Stimulated activated CD4-positive, alpha-beta T cell treated with anti-CD3 and anti-CD28 coated beads, TNF-alpha, amount 100 ng/mL, for 4 hours (primary cell): ENCODE results near the gene PNMA1.
A peak's percentile ranks its signal among the peaks of the same experiment; 100 is the strongest.
"Not testable (repeated sequence)": the region's sequence is repeated elsewhere in the genome, so short reads cannot be mapped to it uniquely, and the experiment has no call there.

Experiments
- DNase-seq, 3 experiments: peaks; one replicate each; pipeline ENCODE4 v3.0.0-alpha.2; 2020; ENCODE audit warnings: low read depth in 3 of 3

PNMA1 gene

DNA sequence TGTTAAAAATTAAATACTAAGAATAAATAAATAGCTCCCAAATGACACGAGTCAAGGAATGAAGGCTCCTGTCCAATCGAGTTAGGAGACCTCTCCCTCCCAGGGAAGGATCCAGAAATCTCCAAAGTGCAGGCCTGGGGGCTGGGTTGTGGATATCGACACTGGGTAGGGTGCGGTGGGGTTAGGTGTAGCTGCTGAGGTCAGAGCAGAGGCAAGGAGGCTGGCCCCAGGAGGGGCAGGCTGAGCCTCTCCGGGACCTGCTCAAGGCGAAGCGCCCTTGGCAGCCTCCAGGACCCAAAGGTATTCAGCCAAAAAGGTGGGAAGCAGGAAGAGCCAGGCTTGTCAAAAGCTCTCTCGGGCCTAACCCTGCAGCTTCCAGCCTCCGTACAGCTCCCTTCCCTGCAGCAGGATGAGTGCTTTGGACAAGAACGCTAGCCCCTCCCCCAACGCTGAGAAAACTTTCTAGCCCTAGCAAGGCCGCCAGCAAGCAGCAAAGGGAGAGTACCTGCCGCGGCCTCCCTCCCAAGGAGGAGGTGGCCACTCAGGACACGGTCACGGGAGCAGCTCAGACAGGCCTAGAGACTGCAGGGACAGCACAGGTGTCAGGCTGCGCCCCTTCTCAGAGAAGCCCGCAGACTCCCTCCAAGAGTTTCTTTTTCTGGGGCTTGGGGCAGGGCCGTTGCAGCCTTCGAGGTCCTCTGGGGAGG is 3.7 kb upstream of the PNMA1 start:
- no peak for DNase-seq

DNA sequence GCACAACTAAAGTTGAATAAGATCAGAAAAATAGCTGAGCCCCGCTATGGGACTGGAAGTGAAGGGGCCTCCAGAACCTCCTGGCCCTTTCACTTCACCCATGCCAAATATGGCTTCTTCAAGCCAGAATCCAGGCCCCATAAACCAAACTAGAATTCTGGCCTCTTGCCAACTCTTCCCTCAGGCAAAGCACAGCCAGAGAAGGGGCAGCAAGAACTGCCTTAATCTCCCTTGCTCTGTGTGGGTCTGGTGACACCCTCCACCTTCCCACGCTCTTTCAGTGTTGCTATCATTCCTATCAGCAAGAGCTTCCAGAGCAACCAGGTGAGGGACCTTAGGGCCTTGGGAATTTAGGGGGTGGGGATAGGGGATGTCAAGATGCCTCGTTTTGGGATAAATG is 3.1 kb upstream of the PNMA1 start:
- no peak for DNase-seq

DNA sequence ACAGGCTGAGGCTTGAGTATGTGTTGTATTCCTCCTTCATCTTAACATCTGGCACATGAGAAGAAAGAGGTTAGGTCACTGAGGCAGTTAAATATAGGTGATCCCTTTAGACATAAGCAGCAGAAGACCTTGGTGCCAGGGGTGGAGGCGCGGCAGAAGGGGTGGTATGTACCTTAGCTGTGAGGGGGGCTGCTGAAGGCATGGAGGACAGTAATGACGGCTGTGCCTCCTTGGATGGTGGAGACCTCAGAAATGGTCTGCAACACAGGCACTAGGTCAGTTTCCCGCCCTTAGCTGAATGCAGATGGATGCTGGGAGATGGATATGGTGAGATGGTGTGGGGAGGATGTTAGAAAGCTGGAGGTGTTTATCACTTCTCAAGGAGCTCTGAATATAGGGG is 1.5 kb upstream of the PNMA1 start:
- DNase-seq: no peak

DNA sequence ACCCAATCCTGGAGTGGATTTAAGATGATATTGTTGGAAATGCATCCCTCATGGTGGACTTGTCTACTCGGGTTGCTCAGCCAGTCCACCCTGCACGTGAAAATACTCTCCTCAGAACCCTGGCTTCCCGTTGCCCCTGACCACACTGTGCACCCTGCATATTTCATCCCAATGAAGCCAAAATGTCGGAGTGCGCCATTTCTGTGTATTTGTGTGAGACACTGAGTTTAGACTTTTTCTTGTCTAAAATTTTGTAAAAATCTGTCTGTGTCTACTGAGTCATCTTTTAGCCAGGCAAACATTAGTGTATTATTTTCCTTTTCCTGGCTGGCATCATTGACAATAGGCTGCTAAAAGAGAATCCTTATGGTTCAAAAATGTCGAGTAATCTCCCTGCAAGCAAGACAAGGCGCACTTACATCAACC is 485 bp upstream of the PNMA1 start:
- no peak for DNase-seq

DNA sequence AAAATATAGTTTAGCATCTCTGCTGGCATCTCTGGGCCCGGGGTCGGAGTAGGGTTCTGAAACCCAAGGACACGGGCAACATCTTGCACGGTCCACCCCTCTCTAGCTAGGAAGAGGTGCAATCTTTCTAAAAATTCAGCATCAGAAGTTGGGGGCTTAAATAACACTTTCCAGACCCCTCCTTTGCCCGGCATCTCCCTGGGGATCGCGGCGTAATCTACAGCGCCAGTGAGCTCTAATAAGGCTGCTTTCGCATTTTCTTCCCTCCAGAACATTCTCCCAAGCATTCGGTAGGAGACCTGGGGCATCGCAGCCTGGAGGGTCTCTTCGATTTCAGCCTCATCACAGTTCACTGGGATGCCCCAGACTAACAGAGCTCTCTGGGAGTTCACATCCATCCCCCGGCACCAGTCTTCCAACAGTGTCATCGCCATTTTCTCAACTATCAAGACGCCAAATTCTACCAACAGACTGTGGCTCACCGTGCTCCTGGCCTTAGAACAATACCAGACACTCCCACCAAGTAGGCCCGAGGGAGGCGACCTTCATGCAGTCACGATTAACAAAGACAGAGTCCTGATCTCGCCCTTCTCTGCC is 880 bp downstream of the PNMA1 start:
- DNase-seq: no peak

DNA sequence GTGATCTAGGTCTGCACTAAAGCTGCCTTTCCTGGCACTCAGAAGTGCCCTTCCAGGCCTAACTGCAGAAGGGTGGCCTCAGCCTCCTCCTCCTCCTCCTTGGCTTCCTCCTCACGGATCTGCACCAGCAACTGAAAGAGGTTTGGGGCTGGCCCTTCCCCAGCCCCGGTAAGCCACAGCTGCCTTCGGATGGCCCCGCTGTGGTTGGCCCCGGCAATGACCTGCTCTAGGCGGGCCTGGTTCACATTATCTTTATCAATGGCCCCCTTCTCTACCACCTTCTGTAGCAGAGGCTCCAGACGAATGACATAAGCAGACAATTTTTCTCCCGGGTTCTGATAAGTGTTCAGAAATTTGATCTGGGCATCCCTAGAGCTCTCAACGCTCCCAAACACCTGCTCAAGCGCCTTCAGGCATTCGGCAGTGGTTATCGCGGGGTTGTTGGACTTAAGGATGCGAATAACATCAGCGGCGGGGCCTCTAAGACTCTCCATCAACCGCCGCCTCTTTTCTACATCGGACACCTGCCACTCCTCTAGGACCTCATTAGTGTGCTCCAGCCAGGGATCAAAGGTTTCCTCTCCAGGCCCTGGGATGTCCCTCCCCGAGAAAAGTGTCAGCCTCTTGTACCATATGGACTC is 1.5 kb downstream of the PNMA1 start:
- DNase-seq: peak in 1 of 3 experiments; percentile 12

DNA sequence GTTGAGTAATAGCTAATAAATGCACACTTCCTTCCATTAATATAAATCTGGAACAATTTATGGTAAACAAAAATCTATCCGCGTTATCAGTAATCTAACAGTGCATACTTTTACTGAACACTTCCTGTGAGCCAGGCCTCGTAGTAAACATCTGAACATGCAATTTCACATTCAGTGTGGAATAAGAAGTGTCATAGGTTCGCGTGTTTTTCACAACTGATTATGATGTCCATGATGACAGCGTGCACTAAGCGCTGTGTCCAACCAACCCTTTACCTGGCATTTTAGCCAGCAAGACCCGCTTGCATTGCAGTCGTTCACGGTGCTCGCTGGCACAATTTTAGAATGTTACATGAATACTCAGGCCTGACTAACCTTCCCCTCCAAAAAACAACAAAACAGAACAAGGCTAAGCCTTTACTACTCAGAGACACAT is 2.1 kb downstream of the PNMA1 start:
- DNase-seq: no peak

DNA sequence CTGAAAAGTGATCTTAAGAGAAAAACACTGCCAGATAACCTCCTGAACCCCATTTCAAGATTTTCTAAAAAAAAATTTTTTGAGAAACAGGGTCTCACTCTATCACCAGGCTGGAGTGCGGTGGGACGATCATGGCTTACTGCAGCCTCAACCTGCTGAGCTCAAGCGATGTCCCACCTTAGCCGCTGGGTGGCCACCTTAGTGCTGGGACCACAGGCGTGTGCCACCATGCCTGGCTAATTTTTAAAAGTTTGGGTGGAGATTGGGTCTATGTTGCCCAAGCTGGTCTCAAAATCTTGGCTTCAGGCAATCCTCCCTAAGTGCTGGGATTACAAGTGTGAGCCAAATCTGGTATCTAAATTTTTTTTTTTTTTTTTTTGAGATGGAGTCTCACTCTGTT is 3.4 kb downstream of the PNMA1 start:
- no peak for DNase-seq

DNA sequence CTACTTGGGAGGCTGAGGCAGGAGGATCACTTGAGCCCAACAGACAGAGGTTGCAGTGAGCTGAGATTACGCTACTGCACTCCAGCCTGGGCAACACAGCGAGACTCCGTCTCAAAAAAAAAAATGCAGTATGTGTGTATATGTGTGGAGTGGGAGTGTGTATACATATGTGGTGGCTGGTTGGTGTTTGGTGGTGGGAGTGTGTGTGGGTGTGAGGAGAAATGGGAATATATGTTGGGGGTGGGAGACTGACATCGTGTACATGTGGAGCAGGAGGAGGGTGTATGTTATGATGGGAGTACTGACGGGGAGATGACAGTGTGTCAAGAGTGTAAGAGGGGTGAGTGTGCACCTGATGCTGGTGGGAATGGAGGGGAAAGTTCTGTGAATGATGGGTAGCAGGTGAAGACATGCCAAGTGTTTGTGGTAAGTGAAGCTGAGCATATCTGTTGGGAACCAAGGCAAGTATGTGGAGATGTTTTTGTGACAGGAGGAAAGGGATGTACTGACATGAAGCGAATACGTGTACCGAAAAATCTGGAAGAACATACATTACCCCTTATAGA is 4.2 kb downstream of the PNMA1 start:
- no peak for DNase-seq

DNA sequence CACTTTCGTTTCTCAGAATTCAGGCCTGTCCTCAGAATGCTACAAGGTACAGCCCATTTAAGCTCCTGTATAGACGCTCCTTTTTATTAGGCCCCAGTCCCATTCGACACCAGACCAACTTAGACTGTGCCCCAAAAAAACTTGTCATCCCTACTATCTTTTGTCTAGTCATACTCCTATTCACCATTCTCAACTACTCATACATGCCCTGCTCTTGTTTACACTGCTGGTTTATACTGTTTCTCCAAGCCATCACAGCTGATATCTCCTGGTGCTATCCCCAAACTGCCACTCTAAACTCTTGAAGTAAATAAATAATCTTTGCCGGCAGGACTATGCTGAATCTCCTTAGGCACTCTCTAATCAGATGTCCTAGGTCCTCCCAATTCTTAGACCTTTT is 6.1 kb downstream of the PNMA1 start:
- not testable (repeated sequence) for DNase-seq

DNA sequence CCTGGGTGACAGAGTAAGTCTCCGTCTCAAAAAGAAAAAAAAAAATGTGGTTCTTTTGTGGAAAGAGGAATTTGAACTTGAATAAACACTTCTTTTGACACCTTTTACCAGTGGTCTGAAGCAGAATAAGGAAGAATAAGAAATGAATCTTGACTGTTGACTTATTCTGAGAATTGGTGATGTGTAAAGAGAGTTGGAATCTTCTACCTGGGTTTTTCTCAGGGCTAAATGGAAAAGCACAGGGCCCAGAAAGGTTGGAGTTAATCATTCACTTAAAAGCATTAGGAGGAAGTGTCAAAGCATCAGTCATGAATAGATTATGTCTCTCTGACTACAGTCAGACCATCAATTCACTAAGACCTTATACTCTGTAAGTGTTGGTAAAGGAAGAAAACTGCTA is 13.9 kb downstream of the PNMA1 start:
- DNase-seq: no peak

DNA sequence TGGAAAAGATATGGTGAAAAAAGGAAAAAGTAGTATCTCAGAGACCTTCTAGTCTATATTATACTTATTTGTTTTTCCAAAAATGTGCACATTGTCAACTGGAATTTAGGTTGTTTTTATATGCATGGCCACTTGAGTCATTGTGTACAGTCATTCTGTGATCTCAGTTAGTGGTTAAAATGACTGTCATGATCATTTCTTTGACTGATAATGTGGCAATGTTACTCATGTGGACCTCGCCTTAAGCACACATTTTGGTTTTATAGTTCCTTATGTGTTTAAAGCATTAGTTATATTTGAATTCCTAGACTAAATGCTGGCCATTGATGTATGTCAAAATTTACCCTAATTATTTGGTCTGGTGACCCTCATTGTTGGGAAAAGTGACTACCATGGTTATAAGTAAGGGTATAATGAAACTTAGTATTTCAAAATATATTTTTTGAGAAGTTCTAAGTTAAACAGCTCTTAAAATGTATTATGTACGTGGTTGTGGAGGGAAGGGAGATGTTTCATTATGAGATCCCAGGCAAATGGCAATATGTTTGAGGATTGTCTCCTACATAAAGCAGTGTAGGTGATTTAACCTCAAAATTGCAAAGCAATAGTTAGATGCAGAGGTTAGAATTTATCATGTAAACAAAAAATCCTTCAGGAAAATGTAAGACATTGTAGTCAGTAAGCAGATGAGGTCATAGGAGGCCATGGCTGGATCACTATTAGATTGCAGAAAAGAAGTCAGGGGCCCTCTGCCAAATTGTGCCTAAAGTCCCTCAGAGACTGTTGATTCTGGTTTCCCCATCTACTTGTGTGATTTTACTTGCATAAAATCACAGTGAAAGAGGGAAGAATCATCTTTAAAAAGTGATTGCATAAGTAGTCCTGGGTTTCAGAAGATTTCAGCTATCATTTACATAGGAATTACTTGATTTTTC is 17.5 kb downstream of the PNMA1 start:
- DNase-seq: no peak

DNA sequence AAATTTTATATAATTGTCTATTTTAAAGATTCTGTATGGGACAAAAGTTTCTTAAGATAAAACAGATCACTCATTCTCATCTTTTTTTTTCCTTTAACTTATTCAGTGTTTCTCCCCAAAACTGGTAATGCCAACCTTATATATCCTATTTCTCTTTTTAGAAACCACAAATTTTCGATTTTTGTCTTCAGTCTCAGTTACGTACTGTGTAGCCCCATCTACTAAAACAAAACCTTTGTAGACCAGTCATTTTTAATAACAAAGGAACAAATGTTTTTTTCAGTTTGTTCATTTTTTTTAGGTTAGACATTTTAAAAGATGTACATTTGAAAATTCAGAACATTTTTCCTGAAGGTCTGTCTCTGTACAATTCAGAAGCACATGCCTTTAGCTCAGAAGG is 18.2 kb downstream of the PNMA1 start:
- no peak for DNase-seq

DNA sequence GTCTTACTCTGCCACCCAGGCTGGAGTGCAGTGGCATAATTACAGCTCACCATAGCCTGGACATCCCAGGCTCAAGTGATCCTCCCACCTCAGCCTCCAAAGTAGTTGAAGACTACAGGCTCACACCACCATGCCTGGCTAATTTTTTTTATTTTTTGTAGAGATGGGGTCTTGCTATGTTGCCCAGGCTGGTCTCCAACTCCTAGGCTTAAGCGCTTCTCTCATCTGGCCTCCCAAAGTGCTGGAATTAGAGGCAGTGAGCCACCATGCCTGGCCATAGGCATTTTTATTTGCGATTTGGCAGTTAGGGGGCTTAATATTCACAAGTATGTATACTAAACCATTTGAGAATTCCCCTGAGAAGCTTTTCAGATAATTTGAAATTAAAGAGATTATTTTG is 19.1 kb downstream of the PNMA1 start:
- DNase-seq: no peak

DNA sequence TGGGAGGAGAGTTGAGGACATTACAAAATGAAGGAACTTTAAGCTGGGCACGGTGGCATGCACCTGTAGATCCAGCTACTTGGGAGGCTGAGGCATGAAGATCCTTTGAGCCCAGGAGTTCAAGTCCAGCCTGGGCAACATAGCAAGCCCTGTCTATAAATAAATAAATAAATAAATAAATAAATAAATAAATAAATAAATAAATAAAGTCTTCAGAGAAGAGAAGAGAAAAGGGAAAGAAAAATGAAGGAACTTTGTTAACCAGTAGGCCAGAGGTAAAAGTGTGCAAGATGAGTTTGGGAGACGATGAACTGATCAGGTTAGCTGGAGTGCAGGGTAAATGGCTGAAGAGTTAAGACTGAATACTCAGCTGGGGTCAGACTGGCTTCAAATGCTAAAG is 20.1 kb downstream of the PNMA1 start:
- DNase-seq: no peak

DNA sequence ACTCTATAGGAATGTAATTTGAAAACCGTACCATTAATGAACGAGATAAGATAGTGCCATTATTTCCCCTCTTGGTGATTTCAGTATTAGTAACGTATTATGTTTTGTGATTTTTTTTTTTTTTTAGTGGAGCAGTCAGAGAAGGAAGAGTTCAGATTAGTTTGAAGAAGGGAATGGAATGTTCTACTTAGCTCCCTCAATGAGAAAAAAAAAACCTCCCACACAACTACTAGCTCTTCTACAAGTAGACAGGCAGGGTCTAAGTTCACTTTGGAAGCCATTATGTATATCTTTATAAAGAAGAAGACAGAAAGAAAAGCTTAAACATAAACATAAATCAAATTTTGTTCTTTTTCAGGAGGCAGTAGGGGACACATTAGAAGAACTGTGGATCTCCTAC is 27.3 kb downstream of the PNMA1 start:
- no peak for DNase-seq

DNA sequence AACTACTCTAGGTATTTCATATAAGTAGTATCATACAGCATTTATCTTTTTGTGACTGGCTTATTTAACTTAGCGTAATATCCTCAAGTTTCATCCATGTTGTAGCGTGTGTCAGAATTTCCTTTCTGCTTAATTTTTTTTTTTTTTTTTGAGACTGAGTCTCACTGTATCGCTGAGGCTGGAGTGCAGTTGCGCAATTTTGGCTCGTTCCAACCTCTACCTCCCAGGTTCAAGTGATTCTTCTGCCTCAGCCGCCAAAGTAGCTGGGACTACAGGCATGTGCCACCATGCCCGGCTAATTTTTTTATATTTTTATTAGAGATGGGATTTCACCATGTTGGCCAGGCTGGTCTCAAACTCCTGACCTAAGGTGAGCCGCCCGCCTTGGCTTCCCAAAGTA is 28.9 kb downstream of the PNMA1 start:
- DNase-seq: no peak

DNA sequence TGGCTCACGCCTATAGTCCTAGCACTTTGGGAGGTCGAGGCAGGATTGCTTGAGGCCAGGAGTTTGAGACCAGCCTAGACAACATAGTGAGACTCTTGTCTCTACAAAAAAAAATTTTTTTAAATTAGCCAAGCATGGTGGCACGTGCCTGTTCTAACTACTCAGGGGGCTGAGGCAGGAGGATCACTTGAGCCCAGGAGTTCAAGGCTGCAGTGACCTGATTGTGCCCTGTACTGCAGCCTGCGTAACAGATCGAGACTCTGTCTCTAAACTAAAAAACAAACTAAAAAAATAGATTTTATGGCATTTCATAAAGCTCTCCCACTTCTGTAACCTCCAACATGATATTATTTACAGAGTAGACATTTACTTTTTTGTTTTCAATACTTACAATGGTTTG is 29.6 kb downstream of the PNMA1 start:
- no peak for DNase-seq

DNA sequence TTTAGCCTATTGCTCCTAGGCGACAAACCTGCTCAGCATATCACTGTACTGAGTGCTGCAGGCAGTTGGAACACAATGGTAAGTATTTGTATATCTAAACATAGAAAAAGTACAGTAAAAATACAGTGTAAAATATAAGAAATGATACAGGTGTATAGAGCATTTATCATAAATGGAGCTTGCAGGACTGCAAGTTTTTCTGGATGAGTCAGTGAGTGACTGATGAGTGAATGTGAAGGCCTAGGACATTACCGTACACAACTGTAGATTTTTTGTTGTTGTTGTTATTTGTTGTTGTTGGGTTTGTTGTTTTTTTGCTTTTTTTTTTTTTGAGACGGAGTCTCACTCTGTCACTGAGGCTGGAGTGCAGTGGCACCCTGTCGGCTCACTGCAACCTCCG is 33.4 kb downstream of the PNMA1 start:
- no peak for DNase-seq

DNA sequence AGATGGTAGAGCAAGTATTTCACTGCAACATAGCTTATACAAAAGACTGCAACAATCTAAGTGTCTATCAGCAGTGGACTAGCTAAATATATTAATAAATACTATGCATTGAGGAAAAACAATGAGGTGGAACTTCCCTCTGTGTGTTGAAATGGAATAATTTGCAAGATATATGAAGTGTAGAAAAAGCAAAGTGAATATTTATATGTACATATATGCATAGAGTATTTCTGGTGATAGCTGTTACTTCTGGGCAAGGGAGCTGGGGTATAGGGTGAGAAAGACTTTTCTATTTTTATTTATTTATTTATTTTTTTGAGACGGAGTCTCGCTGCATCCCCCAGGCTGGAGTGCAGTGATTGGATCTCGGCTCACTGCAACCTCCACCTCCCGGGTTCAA is 35.5 kb downstream of the PNMA1 start:
- no peak for DNase-seq

DNA sequence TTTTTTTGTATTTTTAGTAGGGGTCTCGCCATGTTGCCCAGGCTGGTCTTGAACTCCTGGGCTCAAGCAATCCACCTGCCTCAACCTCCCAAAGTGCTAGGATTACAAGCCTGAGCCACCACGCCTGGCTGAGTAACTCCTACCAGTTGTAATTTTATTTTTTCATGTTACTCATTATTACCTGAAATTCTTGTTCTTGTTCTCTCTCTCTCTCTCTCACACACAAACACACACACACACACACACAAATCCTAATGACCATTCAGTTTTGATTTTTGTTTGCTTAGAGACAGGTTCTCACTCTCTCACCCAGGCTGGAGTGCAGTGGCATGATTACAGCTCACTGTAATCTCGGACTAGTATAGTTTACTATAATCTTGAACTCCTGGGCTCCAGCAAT is 39.2 kb downstream of the PNMA1 start:
- no peak for DNase-seq

DNA sequence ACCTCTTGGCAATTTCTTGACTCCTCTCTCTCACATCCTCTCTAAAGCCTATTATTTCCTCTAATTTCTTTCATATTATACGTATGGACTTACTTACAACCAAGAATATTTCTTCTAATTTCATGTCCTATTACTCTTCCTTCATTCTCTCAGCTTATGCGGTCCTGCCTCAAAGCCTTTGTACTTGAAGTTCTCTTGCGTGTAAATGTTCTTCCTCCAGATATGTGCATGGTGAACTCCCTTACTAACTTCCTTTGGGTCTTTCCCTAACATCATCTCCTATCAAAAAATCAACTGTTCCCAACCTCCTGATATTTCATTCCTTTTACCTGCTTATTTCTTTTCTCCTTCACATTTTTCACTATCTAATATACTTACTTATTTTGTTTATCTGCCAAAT is 46.3 kb downstream of the PNMA1 start:
- DNase-seq: no peak
